Activated CD8-positive, alpha-beta memory T cell treated with anti-CD3 and anti-CD28 coated beads, Interleukin-2, amount 50 U/mL, for 24 hours (primary cell): Measurements from ENCODE around the gene PARD3B.
"Not testable (repeated sequence)": the region's sequence is repeated elsewhere in the genome, so short reads cannot be mapped to it uniquely, and the experiment has no call there.

ENCODE experiments used
- DNase-seq: peaks from one replicate; pipeline ENCODE4 v3.0.0-alpha.2; 2020; ENCODE audit errors: extremely low read depth

PARD3B gene

DNA sequence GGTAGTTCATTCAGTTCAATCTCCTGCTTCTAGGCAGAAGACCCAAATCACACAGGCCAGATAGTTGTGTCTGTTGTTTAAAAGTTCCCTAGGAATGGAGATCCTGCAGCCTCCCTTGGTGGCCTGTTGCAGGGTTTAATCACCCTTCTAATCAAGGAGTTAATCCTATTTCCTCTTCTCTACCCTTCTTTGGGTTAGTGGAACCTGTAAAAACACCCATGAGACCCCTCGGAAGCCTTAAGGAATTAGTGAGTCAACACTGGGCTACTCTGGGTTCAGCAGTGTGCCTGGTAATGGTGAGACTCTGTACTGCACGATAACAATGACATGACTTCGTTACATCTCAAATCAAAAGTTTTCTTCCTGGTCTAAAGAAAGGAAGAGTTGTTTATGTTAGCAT is 919.4 kb downstream of the PARD3B start:
- DNase-seq: no peak

DNA sequence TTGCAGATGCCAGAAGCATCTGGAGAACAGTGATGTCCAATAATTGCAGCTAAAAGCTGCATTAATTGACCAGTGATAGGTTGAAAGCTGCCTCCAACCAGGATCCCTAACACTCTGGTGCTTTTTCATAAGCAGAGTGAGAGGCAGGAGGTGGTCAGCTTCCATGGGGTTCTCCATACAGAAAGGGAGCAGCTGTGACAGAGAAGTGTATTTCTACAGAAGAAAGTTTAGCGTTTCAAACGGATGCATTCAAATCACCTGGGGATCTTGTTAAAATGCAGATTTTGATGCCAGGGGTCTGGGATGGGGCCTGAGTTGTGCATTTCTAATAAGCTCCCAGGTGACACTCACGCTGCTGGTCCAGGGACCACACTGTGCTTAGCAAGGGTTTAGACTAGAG is 920.5 kb downstream of the PARD3B start:
- no peak for DNase-seq

DNA sequence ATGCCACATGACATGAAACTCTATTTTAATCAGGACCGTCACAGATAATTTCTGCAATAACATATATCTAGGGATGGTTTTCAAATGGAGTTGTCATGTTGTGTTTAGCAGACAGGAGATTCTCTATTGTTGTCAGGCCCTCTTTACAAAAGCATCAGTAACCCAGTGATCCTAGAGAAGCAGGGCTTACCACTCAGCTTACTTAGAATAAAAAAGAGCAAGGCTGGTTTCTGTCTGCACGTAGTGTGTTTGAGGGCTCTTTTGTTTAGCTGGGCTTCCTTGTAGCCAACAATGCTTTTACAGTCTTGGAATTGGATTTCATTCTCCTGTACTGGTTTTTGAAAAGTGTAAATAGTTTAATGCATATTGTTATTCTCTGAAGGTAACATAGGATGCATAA is 926.5 kb downstream of the PARD3B start:
- DNase-seq: no peak

DNA sequence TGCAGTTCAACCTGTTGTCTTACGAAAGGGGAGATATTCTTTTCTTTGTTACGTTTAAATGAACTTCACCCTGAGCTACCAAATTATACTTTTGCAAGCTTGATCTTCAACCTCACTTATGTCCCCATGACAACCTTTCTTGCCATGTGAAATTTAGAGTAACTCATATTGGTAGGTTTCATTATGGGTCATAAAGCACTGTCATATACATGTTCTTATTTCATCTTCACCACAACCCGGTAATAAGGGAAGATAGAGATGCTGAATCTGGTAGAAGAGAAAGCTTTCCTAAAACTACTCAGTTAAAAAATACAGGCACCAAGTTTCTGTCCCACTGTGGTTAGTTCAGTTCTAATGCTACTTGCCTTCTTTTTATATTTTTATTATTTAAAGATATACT is 928.5 kb downstream of the PARD3B start:
- DNase-seq: no peak

DNA sequence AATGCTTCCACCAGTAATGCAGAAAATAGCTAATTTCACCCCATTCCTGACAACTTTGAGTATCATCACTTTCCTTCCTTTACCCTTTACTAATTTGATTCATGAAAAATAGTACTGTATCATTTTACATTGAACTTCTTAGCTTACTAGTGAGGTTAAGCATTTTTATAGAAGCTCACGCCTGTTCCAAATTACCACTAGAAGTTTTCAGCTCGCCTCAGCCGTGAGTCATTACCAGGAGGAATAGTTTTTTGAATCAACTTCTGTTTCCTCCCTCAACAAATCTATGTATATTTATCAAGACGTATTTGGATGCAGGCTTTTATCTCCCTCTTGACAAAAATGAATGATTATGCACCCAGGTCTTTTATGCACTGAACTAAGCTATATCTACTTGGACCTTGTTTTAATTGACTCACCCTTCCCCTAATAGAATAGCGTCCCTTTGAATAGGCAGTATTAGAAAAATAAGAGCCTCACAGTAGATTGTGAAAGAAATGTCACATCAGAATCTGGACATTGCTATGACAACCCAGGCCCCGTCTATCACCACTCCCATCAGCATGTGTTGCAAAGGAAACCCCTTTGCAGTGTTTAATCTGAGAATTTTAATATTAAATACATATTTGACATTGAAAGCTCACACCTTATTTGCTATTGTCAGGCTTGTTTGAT is 929.6 kb downstream of the PARD3B start:
- DNase-seq: no peak

DNA sequence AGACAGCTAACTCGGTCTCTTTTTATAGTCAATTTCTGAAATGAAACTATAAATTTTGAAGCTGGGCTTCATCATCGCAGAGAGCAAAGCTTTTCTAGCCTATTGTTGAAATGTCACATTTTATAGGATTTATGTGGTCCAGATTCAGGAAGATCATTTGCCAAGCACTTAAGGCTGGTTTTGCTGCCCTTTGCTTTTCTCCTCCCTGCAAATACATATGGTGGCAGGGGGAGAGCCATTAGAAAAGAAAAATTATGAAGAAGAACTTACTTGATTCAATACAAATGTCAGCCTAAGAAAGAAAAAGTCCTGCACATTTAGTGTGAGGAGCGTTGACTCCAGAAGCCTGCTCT is 930.1 kb downstream of the PARD3B start:
- DNase-seq: no peak

DNA sequence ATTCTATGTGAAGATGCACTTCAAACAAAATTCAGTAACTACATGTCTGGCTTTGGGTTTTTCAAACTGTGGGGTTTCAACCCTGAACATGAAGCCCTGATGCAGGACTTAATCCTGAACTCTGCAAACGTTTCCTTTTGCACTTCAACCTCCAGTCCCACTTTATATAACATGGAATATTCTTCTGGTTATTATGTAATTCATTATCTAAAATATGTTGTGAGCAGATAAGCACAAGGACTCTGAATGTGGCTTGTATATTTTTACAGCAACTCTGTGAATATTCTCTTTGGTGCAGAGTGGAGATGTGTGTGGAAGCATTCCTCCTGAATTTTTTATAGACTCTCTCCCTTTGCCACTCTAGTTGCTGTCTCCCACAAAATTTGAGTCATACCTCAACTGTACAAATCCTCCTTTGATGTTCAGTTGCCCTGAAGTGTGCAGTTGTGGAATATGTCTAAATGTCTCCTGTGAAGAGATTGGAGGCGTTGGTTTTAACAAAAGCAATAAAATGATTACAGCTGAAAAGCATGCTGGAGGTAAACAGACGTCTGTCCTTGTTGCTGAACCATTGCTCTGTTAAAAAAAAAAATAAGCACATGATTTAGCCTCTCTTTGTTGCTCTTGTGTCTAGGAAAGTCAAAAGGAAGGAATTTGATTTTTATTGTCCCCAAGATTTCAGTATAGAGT is 931.9 kb downstream of the PARD3B start:
- no peak for DNase-seq

DNA sequence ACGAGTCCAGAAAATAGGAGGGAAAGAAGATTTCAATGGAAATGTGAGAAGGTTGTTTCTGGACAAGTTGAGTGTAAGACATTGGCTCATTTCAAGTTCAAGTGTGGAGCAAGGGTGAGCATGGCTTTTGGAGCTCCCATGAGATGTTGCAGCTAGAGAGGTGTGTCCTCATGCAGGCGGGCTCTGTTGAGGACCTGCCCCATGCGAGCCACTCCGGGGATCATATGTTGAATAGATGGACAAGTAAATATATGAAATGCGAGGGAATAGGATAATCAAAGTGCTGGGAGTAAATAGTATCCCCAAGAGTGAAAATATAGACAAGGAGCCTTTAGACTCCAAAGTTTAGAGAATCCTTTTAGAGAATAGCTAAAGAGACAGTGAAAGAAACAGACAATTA is 936.6 kb downstream of the PARD3B start:
- DNase-seq: no peak

DNA sequence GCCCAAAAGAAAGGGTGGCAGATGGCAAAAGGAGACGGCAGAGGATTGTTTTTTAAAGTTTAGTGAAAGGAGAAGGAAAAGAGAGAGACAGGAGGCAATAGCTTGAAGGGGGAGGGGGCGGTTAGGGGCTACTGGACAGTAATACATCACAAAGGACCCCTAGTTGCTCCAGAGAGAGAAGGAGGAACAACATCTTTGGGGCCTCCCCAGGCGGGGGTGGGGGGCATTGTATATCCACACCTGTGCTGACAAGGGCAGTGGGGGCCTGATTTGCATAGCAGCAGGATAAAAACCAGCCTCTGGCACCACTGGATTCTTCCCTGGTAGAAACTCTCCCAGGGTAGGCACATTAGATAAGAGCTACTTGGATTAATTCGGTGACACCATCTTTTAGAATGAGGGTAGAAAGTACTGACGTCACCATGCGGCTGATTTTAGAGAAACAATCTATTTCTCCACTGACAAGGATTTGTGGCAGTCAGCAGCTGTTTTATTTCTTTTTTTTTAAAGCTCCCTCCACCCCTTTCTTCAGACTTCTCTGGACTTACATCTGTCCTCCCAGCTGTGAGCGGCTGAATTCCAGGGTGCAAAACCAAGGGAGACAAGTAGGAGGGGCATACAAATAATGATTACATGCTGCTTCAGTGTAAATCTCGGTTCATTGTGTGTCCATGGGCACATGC is 937.3 kb downstream of the PARD3B start:
- DNase-seq: no peak

DNA sequence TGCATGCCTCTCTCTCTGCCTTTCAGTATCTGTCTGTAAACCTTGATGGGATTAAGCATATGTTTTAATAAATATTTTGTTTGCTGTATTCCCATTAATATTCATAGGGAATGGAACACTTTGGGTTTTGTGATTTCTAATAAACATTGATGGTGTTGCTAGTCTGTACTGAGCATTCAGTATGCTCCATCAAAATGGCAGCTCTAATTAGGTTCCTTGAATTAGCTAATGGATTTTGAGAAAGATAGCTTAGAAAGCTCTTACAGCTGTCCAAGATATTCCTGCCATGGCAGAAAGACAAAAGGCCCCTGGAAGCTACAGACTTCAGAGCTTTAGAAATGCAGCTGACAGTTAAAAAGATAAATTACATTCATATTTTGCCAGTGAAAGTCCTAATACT is 937.8 kb downstream of the PARD3B start:
- DNase-seq: no peak

DNA sequence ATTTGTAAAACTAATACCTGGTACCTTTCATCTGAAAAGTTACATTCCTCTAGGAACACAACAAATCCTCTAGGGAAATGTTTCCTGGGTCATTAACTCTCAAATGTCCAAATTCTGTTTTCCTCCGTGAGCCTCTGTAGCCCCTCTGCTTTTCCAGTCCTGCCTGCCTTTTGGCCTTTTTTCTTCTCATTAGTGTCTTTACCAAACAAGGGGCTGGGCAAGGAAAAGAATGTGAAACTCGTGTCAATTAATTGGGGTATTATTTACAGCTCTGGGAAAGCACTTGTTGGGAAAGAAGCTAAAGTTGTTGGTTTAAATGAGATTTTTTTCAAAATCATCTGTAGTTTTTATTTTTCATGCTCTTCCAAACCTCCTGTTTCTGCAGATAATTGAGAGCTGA is 938.9 kb downstream of the PARD3B start:
- no peak for DNase-seq

DNA sequence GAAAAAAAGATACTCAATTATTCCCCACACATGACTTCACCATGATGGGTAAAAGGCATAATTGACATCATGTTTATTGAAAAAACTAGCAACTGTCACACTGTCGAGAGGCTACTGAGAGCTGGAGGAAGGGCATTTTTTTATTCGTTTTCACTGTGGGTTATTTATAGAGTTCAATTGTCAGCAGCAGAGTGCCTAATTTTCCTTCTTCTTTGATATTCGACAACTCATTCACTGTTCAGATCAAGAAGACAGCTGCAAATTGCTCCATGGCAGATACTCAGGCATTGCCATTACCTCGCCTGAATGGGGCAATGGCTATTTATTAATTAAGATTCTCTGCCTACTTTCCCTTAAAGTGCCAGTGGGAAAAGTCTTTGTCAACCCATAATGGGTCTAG is 939.5 kb downstream of the PARD3B start:
- DNase-seq: no peak

DNA sequence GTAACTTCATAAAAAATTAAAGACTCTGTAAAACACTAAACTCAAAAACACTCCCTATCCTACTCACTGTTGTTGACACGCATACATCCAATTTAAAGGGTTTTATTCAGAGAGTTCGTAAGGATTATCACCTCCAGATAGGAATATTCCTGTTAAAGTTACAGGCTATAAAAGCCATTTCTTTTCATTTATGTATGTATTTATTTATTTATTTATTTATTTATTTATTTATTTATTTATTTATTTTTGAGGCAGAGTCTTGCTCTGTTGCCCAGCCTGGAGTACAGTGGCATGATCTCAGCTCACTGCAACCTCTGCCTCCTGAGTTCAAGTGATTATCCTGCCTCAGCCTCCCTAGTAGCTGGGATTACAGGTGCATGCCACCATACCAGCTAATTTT is 948.3 kb downstream of the PARD3B start:
- not testable (repeated sequence) for DNase-seq

DNA sequence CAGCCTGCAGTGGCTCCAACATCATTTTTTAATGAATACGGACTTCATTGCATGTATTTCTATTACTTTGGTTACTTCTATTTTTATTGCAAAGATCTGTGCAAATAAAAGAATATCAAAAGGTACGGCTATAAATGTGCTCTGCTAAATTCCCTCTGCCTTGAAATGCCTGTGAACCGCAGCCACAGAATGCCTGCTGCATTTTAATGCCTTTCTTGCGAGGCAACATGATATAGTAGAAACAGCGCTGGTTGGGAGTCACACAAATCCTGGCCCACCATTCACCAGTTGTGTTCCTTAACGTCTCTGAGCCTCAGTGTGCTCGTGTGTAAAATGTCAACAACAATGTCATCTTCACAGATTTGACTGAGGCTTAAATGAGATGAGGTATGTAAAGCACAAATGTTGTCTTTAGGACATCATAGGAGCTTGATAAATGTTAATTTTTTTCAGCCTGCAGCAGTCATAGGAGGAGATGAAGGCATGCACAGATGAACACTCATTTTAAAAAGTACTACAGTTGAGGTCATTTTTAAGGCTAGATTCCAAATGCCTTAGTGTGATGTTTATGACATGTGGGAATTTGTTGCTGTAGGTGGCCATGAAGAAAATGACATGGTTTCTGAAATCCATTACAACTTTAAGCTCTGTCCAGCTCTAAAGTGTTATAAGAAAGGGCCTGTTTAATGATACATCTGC is 949.4 kb downstream of the PARD3B start:
- no peak for DNase-seq

DNA sequence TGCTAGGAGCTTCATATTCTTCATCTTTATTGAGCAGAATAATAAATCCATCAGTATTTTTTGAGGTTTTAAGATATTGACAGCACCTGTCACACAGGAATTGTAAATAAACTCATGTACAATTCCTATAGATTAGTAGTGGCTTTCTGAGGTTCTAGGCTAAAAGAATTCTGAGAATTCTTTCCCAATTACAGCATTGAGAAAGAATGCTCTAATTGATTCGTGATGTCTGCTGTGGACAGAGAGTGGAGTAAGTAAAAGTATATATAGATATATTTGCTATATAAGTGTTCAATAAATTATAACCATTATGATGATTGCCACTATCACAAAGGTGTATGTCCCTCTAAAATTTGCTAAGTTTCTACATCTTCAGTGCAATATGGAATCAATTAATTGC is 950.5 kb downstream of the PARD3B start:
- no peak for DNase-seq

DNA sequence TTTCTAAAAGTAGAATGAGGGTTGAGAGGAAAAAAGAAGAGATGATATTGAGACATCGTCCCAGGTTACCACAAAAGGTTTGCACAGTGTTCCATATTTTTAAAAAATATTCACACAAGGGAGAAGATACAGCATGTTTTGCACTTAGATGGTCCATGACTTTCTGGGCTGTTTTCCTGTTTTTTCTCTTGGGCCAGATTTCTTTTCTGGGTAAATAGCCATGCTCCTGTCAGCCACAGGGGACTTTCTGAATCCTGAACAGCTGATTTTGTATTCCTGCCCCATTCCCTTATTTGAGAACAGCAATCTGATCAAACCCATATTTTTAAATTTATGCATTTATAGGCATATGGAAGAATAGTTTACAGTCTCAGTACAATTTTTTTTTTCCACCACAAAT is 951.1 kb downstream of the PARD3B start:
- DNase-seq: no peak

DNA sequence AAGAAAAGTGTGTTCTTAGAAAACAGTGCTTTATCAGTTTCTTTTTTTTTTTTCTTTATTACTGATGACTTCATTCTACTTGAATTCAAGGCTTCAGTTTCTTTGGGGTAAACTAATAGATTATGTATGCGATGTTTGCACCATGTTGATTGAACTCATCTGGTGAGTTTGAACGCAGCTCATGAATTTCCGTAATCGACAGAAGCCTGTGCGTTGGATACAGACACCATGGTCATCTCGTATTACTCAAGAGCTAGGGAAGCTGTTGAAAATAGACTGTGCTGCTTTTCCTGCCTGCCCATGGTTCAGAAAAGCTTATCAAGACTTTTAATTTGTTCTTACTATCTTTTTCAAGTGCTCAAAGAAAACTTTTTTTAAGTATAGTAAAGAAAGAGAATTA is 951.5 kb downstream of the PARD3B start:
- DNase-seq: no peak

DNA sequence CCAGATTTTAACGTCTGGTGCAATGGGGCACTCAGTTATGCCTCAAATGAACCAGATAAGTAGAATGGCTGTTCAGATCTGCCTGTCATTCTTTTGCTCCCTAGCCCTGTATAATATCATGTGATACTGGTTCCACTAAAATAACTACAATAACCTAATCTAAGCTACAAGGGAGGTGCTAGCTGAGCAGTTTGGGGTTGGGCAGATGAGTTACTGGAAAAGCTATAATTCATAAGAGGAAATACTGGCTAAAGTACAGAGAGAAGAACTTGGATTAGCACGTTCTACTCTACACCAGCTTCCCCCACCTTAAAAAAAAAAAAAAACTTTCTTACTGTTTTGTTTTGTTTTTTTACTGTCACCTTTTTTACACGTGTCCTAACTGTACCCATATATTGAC is 953.7 kb downstream of the PARD3B start:
- no peak for DNase-seq

DNA sequence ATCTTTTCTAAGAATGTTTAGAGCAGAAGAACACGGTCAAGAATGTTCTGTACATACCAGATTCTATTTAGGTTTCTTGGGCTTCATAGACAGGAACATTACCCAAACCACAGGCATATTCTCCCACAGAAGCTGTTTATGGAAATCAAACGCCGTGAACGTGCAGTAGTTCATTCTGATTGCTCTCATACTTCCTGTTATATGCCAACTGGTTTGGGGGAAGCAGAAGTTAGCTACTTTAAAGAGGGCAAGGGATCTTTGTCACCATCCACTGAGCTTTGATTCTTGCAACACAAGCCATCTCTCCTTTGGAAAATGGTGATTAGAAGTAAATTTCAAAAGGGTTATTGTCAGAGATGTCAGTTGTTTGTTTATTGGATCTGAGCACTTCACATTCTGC is 954.8 kb downstream of the PARD3B start:
- DNase-seq: no peak

DNA sequence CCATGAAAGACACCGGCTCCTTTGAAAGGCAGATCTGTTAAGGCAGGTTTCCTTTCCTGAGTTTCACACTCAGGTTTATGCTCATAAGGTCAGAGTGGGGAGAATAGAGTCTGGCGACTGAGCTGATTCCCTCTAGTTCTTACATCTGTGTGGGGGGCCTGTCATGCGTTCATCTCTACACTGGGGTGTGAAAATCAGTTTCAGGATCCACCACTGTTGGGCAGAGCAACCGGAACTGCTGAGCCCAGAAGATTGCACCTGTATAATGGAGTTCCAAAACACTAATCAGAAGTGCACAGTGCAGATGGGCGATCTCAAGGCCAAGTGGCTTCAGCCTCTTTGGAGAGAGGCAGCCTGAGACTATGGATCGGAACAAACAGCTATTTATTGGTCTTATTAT is 955.7 kb downstream of the PARD3B start:
- no peak for DNase-seq

DNA sequence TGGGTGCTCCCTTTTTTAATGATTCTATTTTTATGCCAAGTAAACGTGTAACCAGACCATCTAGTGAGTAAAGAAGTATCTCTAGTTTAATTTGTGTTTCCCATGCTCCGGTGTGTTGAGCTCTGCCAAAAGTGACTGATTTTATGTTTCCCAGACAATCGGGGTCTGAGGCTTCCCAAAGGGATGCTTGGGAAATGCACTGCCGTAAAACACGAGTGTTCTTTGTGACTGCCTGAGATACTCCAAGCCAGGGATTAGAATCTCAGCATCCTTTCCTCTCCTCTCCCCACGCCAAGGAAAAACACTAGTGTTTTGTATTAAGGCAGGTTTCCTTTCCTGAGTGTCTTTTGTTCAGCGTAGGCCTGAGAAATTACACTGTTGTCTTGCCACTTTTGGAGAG is 956.6 kb downstream of the PARD3B start:
- no peak for DNase-seq

DNA sequence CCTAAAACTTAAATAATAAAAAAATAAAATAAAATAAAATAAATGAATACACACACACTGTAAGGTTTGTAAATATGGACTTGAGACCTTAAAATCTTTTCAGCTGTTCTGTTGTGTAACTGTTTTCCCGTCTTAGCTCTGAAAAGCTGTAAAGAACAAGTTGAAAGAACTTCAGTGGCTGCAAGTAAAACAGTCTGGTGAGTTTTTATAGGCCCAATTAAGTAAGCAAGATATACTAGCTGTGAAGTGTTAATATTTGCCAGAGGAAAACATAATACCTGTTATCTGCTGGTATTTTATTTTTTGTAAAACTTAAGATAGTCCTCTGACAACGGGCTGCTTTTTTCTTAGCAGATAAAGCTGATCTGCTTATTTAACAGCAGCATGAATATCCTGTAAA is 960.1 kb downstream of the PARD3B start:
- DNase-seq: no peak

DNA sequence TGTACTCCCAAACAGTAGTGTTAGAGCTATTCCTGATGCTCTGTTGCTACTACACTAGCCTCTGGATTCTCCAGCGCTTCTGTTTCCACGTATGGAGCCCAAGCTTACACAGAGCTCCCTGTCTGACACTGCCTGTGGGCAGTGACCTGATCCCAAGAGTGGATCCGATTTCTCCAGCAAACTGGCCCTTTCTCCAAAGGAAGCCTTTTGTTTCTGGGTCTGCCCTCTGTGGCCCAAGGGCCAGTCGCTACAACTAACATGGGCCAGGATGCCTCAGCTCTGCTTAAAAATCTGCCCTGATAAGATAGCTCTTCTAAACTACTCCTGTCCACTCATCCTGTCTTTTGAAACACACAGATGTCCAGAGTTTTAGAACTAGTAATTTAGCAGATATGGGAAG is 964.4 kb downstream of the PARD3B start:
- no peak for DNase-seq
